IPS-NIHi11 (cell line): Measurements from ENCODE around the gene CCL17.
"Not testable (repeated sequence)": the region's sequence is repeated elsewhere in the genome, so short reads cannot be mapped to it uniquely, and the experiment has no call there.

ENCODE experiments used
- DNase-seq: peaks from one replicate; pipeline ENCODE4 v3.0.0; 2012; ENCODE audit warnings: mixed read lengths, low spot score

CCL17 gene

DNA sequence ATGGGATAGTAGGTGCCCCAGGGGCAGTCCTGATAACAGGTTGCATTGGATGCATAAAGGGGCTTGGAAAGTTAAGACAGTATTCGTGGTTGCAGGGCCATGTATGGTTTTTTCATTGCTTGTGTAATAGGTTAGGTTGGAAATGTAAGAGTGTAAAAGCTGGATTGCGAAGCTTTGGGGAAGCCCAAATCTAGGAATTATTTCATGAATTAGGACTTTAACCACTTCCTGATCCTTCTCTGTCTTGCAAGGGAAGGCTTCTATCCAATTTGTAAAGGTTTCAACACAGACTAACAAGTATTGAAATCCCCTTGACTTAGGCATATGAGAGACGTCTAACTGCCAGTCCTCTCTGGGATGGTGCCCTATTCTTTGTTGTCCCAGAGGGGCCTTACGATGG lies 7.8 kb upstream of the CCL17 start:
- no peak for DNase-seq

DNA sequence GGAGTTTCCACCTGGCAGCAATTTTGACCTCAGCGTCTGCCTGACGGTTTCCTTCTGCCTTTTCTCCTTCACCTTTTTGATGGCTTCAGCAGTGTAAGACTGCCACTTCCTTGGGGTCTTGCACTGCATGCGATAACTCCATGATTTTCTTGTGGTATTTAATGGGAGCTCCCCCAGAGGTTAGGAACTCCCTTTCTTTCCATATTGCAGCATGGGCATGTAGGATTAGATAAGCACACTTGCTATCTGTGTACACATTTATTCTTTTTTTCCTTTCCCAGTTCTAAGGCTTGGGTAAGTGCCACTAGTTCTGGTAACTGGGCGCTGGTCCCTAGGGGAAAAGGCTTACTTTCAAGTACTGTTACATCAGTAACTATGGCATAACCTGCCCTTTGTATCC lies 7.1 kb upstream of the CCL17 start:
- not testable (repeated sequence) for DNase-seq

DNA sequence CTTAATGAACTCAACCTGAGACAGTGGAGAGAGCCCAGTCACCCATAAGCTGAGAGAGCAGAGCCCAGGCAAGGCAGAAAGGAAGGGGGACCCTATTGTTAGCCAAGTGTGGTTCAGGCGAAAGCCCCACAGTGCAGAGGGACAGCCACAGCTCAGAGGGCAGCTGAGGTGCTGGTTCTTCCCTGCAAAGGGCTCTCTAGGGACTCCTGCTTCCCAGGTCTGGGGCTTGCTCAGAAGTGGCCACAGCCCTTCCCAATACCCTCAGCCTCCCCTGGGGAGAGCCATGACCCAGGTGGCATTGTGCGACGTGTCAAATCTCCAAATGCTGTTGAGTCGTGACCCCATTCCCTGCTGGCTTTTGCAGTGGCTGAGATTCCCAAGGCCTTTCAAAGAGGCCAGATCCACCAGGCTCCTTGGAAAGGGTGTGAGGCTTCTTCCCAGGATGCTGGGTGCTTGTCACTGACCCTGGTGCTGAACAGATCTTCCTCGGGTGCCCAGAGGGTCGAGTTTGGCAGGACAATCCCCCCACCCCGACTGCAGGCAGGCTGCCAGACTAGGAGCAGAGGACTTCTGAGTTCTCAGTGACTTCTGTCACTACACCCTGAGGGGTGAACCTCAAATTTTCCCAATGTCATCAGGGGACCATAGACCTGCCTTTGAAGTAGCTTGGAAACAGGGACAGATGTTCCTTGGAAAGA lies 2.5 kb upstream of the CCL17 start:
- no peak for DNase-seq

DNA sequence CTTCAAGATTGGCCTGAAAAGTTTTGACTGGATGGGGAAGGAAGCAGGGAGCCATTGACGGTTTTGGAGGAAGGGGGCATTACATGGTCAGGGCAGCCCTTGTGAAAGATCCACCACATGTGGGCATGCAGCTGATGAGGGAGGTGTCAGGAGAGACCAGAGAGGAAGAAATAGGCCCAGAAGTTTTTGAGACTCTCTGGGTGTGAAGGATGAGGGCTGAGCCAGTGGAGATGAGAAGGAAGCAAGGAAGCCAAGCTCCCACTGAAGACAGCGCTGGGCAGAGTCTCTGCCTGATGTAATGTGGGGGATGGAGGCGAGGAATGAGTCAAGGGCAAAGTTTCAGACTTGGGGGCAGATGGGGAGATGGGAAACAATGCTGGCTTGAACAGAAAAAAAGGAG lies 530 bp downstream of the CCL17 start:
- DNase-seq = no peak

DNA sequence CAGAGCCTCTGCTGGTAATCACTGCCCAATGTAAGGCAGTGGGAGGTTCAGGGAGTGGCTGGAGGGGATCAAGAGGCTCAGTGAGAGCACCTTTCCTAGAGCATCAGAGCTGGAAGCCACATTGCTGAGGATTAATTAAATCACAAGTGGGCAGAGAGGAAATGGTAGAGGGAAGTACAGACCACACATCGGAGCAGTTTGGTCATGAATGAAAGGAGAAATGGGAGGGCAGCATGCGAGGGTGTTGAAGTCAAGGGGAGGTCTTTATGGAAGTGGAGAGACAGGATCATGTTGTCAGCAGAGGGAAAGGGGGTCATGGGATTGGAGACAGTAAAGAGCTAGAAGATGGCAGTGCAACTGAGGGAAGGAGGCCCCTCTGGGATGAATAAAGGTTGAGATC lies 2.3 kb downstream of the CCL17 start:
- DNase-seq = no peak

DNA sequence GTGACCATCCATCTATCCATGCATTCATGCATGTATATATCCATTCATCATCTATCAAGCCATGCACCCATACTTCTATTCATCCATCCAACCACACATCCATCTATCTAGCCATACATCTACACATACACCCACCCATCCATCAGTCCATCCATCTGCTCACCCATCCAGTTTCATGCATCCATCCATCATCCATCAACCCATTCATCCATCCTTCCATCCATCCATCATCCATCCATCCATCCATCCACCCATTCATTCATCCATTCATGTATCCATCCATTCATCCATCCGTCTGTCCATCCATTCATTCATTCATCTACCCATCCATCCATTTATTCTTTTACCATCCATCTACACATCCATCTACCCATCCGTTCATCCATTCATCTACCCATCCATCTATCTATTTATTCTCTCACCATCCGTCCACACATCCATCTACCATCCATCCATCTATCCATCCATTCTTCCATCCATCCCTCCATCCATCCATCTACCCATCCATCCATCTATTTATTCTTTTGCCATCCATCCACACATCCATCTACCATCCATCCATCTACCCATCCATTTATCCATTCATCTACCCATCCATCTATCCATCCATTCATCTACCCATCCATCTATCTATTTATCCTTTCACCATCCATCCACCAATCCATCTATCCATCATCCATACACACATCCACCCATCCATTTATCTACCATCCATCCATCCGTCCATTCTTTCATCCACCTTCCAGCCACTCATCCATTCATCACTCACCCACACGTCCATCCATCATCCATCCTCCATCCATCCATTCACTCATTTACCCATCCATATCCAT lies 3.2 kb downstream of the CCL17 start:
- DNase-seq = no peak

DNA sequence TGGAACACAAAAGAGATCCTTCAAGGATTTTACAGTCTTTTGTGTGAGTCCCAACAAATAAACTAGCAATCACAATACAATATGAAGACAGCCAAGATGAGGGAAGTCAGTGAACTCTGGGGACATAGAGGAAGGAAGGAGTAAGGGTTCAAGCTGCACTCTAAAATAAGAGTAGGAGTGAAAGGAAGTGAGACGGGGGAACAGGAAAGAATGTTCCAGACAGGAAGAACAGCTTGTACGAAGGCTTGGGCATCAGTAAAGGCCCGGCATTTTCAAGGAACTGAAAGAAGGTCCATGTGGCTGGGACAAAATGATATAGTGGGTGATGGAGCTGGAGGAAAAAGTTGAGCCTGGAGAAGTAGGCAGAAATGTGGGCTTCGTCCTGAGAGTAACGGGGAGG lies 4.5 kb downstream of the CCL17 start:
- no peak for DNase-seq

DNA sequence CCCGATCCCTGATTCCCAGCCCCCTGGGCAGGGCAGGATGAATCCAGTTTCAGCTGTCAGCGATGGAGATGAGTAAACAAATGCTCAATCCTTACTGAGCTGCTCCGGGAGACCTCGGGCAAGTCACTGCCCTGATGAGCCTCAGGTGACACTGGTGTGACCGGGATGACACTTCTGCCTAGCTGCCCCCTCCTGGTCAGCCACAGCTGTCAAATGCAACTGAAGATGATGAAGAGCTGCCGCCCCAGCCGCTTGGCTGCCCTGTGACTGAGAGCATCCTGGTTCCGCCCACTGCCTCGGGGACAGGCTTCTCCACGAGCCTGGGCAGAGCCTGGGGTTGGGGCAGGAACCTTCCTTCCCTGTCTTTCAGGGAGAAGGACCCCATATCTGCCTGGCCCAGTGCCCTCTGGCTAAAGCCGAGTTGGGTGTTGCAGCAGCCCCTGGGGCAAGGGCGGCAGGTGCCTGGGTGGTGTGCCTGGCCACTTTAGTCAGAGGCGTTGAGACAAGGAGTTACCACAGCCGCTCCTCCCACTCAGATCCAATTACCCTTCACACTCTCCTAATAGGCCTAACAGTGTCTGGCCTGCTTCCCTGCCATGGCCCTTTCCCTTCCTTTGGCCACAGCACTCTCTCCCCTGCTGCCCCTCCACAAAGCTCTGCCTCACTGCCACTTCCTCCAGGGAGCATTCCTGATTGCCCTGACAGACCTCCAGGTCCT lies 5.5 kb downstream of the CCL17 start:
- DNase-seq = peak; percentile 44

DNA sequence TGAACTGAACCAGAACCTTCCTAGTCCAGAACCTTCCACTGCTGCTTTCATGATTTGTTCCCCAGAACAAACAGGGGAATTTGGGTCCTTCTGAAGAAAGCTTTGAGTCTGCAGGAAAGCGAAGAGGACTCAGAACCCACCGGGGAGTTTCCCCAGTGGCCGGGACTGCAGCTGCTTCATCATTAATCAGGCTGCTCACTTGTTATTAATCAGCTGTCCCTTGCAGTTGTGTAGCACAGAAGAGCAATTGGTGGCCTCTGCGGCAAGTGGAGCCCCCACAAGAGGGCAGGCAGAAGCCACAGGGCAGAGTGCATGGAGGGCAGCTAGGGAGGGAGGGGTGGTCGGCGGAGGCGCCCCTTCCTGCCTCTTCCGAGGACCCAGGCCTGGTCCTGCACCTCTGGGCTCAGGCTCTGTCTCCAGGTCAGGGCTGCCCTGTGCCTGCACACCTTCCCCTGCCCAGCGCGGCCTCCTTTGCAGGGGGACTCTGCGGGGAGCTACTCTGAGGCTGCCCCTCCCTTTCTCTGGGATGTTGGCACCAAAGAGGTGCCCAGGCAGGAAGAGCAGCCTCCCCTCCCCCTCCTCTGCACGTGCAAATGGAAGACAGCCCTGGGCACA lies 6.9 kb downstream of the CCL17 start:
- DNase-seq = no peak

DNA sequence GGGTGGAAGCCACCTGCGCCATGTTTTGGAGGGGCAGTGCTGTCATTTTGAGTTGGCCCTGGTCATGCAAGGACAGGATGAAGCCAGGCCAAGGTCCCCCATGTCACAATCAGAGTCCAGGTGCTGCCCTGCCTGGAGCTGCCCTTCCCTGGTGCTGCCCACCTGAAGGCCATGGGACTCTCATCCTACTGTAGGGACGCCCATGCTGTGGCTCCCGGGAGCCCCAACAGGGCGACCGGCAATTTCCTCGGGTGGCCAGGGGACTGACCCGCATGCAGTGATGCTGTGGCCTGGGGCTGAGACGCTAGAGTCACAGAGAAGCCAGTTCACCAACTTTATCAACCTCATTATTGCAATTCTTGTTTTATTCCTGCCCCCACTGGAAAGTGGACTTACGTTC lies 8.0 kb downstream of the CCL17 start:
- no peak for DNase-seq

DNA sequence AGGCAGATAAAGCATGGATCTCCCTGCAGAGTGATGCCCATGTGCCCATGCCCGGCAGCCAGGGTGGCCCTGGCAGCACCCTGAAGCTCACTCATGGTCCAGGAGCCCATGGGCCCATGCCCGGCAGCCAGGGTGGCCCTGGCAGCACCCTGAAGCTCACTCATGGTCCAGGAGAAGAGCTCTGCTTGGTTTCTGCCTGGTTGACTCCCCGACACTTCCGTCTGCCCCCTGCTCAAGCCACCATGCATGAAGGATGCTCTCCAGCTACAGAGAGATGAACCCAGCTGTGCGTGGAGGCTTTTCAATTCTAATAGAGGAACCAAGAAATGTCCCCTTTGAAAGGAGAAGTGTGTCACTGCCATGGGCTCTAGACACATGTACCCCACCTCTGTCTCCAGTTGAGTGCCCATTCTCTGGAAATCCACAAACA lies 8.7 kb downstream of the CCL17 start:
- no peak for DNase-seq

DNA sequence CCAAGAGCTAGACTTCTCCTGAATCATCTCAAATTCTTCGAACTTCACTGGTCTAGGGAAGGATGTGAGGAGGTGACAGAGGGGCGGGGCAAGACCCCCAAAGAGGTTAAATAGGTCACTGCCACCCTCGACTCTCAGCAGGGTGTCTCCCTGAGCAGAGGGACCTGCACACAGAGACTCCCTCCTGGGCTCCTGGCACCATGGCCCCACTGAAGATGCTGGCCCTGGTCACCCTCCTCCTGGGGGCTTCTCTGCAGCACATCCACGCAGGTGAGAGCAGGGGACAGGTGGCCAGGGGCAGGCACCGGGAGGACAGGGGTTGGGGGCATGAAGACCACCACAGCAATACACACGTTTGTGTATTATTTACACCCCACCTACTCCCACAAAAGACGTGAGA lies 9.2 kb downstream of the CCL17 start:
- no peak for DNase-seq

DNA sequence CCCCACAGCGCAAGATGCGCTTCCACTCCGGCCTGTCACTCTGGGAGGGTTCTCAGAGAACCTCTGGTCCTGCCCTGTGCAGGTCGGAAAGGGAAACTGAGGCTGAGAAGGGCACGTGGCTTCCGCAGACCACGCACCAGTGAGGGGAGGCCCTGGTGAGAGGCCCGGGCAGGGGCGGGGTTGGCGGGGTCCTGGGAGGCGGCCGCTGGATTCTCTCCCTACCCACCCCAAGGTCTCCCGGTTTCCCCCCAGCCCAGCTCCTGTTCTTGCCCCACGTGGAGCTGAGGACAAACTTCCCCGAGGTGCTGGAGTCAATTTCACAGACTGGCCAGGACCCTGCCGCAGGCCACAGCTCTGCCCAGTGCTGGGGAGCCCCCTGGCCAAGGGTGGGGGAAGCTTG lies 11.5 kb downstream of the CCL17 start:
- DNase-seq = no peak

DNA sequence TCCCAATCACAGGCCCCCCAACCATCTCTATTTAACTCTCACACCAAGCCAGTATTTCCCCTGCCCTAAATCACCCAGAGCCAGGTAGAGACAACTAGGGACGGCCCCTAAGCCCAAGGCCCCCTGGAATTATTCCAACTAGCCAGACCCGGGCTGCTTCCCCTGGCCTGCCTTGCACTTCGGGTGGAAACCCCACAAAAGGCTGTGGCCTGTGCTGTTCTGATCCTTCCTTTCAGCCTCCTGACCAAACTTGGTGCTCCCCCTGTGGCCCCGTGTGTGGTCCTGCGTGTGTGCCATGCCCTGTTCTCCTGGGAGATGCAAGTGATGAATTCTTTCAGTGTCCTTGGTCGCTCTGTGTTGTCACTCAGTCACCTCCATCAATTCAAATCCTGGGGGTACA lies 14.9 kb downstream of the CCL17 start:
- DNase-seq = no peak

DNA sequence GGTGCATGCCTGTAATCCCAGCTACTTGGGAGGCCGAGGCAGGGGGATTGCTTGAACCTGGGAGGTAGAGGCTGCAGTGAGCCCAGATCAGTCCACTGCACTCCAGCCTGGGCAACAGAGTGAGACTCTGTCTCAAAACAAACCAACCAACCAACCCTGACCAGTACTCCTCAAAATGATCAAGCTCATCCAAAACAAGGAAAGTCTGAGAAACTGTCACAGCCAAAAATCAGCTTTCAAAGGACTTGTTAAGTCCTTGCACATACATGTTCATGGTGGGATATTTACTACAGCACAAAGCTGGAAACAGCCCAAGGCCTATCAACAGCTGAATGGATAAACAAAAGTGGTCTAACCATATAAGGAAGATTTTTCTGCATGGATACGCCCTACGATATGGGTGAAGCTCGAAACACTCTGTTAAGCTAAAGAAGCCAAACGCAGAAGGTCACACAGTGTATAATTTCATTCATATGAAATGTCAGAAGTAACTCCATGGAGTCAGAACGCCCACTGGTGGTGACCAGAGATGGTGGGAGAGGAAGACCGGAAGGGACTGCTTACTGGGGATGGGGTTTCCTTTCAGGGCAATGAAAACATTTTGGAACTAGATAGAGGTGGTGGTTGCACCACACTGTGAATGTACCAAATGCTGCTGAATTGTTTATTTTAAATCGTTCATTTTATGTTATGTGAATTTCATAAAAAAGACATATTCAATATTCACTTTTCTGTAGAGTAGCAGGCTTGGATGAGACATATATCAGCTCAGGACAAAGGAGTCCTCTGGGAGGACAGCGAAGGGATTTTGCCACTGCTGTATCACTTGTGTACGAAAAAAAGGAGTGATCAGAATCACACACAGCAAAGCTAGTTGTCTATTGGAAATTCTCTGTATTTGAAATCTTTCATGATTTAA lies 17.7 kb downstream of the CCL17 start:
- DNase-seq = peak; percentile 58

DNA sequence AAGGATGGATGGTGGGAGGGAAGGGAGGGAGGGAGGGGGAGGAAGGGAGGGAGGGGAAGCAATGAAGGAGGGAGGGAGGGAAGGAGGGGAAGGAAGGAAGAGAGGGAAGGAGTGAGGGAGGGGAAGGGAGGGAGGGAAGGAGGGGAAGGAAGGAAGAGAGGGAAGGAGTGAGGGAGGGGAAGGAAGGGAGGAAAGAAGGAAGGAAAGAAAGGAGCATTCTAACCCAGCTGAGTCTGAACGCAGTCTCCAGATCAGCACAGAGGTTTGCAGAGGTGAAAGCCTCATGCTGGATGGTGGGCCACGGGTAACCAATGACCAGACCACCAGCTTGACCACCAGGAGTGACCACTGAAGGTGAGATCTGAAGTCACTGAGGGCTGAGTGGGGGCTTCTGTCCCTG lies 18.6 kb downstream of the CCL17 start:
- DNase-seq = no peak

DNA sequence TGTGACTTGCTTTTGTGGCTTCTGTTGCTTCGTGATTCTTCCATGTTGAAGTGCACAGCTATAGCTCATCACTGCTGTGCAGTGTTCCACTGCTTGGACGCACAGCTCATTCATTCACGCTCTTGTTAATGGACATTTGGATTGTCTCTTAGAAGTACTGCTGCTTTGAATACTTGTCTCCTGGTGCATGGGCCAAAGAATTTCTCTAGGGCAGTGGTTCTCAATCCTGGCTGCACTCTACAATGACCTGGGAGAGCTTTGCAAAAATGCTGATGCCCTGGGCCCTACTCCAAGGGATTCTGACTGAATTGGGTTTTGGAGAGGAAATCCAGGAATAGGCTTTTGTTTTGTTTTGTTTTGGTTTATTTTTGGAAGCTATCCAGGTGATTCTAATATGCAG lies 20.0 kb downstream of the CCL17 start:
- no peak for DNase-seq

DNA sequence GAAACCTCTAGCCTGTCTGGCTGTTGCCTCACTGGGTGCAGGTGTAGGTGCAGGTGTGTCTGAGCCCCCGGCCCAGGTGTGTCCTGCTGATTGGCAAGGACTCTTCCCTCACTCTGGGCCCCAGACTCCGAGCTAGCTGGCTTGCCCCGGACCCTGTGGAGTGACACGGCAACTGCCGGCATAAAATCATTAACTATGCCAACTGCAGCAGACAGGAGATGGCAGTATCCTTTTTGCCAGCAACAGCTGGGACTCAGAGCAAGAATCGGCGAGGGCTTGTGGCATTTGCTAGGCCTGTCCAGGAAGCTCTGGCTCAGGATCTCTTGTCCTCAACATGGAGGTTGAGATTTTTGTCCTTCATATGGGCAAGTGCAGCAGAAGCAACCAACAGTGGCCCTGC lies 21.8 kb downstream of the CCL17 start:
- no peak for DNase-seq

DNA sequence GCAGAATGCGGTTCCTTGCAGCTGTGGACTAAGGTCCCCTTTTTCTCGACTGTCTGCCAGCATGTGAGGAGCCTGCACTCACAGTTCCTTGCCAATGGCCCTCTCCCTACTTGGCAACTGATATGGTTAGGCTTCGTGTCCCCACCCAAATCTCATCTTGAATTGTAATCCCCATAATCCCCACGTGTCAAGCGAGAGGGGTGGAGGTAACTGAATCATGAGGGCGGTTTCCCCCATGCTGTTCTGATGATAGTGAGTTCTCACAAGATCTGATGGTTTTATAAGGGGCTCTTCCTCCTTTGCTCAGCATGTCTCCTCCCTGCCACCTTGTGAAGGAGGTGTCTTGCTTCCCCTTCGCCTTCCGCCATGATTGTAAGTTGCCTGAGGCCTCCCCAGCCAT lies 22.7 kb downstream of the CCL17 start:
- no peak for DNase-seq

DNA sequence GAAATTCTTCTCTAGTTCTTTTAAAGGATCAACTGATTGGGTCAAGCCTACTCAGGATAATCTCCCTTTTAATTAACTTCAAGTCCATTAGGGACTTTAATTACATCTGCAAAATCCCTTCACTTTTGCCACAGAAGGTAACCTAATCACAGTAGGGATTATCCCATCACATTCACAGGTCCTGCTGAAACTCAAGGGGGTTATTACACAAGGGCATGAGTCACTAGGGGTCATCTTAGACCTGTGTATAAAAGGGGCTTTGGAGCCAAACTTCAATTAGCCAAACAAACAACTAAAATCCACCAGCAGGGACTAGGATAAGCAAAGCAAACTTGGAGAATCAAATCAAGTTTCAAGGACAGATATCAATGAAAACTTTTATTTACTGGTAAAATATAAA lies 23.3 kb downstream of the CCL17 start:
- no peak for DNase-seq

DNA sequence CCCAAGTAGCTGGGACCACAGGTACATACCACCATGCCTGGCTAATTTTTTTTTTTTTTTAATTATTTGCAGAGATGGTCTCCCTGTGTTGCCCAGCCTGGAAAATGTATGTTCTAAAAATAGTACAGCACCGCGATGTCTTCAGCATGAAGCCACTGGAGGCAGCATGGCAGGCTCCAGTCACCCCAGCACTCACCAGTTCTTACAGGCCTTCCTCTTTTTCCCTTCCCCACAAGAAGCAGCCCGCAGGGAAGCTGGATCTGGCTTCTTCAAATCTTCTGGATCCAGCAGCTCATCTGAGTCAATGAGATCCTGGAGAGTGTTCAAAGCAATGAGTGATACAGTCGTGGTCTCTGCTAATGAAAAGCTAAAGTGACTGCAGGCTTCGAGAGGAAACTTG lies 26.4 kb downstream of the CCL17 start:
- no peak for DNase-seq

DNA sequence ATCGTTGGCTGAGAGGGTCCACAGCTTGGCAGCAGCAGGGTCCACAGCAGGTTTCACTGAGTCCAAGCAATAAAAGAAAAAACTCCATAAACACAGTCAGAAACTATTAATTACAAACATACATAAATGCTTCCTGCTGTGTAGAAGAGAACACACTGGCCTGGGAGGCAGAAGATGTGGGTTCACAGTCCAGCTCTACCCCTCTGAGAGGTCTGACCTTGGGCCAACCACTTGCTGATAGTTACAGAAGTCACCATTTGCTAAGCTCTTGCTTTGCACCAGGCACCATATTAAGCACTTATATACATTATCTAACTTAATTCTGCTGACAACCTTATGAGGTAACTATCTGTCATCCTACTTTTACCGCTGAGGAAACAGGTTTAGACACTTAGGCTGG lies 27.9 kb downstream of the CCL17 start:
- DNase-seq = no peak
